Duodenal mucosa (tissue), 2 donors: ENCODE results near the gene THUMPD2.

Experiments
- H3K27ac ChIP-seq: one replicate; pipeline ENCODE4 v1.7.0; 2013; ENCODE audit warnings: low read depth, low read length
- H3K27me3 ChIP-seq, 2 donors: one replicate each; pipeline ENCODE4 v1.7.0; 2013; ENCODE audit warnings: low read length in 2 of 2, control low read depth in 1 of 2; ENCODE audit not compliant: insufficient read depth in 2 of 2, control insufficient read depth in 1 of 2
- H3K36me3 ChIP-seq, 2 donors: one replicate each; pipeline ENCODE4 v1.7.0; 2013; ENCODE audit warnings: low read length in 2 of 2, control low read depth in 1 of 2; ENCODE audit not compliant: insufficient read depth in 2 of 2, control insufficient read depth in 1 of 2
- H3K4me1 ChIP-seq, 2 donors: one replicate each; pipeline ENCODE4 v1.7.0; 2013; ENCODE audit warnings: low read length in 2 of 2, control low read depth in 1 of 2; ENCODE audit not compliant: insufficient read depth in 2 of 2, control insufficient read depth in 1 of 2
- H3K4me3 ChIP-seq, 2 donors: one replicate each; pipeline ENCODE4 v1.7.0; 2013; ENCODE audit warnings: low read length in 2 of 2, low read depth in 1 of 2
- H3K9ac ChIP-seq, 2 donors: one replicate each; pipeline ENCODE4 v1.7.0; 2013; ENCODE audit warnings: low read length in 2 of 2, low read depth in 1 of 2
- H3K9me3 ChIP-seq, 2 donors: one replicate each; pipeline ENCODE4 v1.7.0; 2013; ENCODE audit warnings: low read length in 2 of 2, control low read depth in 1 of 2; ENCODE audit not compliant: control insufficient read depth in 1 of 2

Gene THUMPD2

DNA sequence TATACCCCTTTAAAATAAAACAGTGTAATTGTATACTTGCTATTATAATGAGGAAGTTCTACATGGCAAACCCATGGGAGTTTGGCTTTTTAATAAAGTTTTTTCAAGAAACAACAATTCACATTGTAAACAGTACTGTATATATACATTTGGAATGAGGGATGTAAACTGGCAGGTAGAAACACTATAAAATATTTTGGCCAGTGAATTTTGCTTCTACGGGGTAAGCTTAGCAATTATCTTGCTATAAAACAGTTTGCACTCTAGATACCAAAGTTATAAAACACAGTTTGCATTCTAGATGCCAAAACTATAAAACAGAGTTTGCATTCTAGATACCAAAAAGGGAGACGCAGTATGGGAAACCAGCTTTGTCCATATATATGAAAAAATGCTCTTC is 16.6 kb downstream of the THUMPD2 start:
- peaks cover 26 to 28% of the 10 kb centered on the region in 2 donors for H3K36me3 ChIP-seq
- no peaks in the 10 kb centered on the region for H3K9me3 ChIP-seq
- H3K4me3 ChIP-seq = no peak overlapping the region
- H3K27me3 ChIP-seq = no peaks in the 10 kb centered on the region
- H3K27ac ChIP-seq = no peak overlapping the region
- H3K9ac ChIP-seq = no peak overlapping the region
- no peaks in the 10 kb centered on the region for H3K4me1 ChIP-seq

DNA sequence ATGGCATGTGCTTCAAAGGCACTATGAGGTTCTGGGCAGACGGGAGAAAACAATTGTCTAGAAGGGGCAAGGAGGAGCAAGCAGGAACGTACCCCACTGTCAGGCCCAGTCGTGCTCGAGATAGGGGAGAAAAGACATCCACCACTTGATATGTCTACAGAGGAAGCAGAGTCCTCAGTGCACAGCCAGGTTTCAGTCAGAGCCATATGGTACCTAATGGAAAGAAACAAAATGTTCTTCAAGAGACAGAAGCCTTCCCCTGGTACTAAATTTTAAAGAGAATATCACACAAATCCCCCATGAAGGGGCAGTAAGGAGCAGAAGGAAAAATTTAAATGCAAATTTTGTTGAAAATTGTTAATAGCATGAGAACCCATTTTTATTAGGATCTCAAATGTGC is 21.9 kb downstream of the THUMPD2 start:
- Histone ChIP-seq H3K36me3 (peaks cover 38 to 49% of the 10 kb centered on the region in 2 donors), H3K27ac (no peak overlapping the region), H3K27me3 (no peaks in the 10 kb centered on the region), H3K4me1 (no peaks in the 10 kb centered on the region), H3K4me3 (no peak overlapping the region), H3K9me3 (no peaks in the 10 kb centered on the region), H3K9ac (no peak overlapping the region)

- H3K9me3 ChIP-seq = no peaks in the 10 kb centered on the region
- H3K9ac ChIP-seq = no peak overlapping the region
- no peaks in the 10 kb centered on the region for H3K4me1 ChIP-seq
- H3K4me3 ChIP-seq = no peak overlapping the region
- H3K27ac ChIP-seq = no peak overlapping the region
- H3K27me3 ChIP-seq = no peaks in the 10 kb centered on the region
- peaks cover 40 to 60% of the 10 kb centered on the region in 2 donors for H3K36me3 ChIP-seq
These were observed 23.6 kb downstream of the THUMPD2 start for GRCh38 chr2:39755466-39755865.

GRCh38 chr2:39743269-39743776 is 35.7 kb downstream of the THUMPD2 start:
- peaks cover 13 to 38% of the 10 kb centered on the region in 2 donors for H3K36me3 ChIP-seq

GRCh38 chr2:39741871-39742270 is 37.2 kb downstream of the THUMPD2 start:
- H3K9ac ChIP-seq = no peak overlapping the region

More at GRCh38 chr2:39743269-39743776, 35.7 kb downstream of the THUMPD2 start:
- H3K9ac ChIP-seq = no peak overlapping the region
- H3K27me3 ChIP-seq = no peaks in the 10 kb centered on the region
- H3K4me3 ChIP-seq = no peak overlapping the region
- H3K4me1 ChIP-seq = no peaks in the 10 kb centered on the region
- no peak overlapping the region for H3K27ac ChIP-seq
- H3K9me3 ChIP-seq = no peaks in the 10 kb centered on the region

GRCh38 chr2:39739386-39739785 is 39.7 kb downstream of the THUMPD2 start:
- no peak overlapping the region for H3K4me3 ChIP-seq
- H3K9me3 ChIP-seq = no peaks in the 10 kb centered on the region
- no peaks in the 10 kb centered on the region for H3K27me3 ChIP-seq
- H3K27ac ChIP-seq = no peak overlapping the region
- no peaks in the 10 kb centered on the region for H3K4me1 ChIP-seq
- H3K9ac ChIP-seq = no peak overlapping the region
- peaks cover 27 to 61% of the 10 kb centered on the region in 2 donors for H3K36me3 ChIP-seq

More at GRCh38 chr2:39741871-39742270, 37.2 kb downstream of the THUMPD2 start:
- Histone ChIP-seq H3K4me1 (no peaks in the 10 kb centered on the region), H3K36me3 (peaks cover 15 to 44% of the 10 kb centered on the region in 2 donors), H3K9me3 (no peaks in the 10 kb centered on the region), H3K27me3 (no peaks in the 10 kb centered on the region), H3K27ac (no peak overlapping the region), H3K4me3 (no peak overlapping the region)

GRCh38 chr2:39738936-39739335 is 40.1 kb downstream of the THUMPD2 start:
- Histone ChIP-seq H3K4me3 (no peak overlapping the region), H3K9ac (no peak overlapping the region), H3K4me1 (no peaks in the 10 kb centered on the region), H3K36me3 (peaks cover 27 to 61% of the 10 kb centered on the region in 2 donors), H3K27me3 (no peaks in the 10 kb centered on the region), H3K9me3 (no peaks in the 10 kb centered on the region), H3K27ac (no peak overlapping the region)

DNA sequence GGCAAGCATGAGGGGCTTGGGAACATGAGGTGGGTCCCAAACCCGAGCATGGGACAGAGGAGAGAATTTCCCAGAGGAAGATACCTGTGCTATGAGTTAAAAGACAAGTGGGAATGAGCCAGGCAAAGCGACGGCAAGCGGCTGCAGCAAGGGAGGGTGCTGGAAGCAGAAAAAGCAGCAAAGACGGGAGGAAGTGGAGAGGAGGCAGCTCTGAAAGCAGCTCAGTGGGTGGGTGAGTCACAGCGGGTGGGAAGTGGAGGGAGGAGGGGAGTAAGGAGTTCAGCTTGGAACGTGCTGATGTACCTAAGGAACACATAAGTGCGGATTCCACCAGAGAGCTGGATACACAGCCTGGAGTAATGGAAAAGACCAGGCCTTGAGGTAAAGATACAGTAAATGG is 41.4 kb downstream of the THUMPD2 start:
- H3K9ac ChIP-seq = no peak overlapping the region
- no peak overlapping the region for H3K27ac ChIP-seq
- H3K9me3 ChIP-seq = no peaks in the 10 kb centered on the region
- H3K4me3 ChIP-seq = no peak overlapping the region
- H3K27me3 ChIP-seq = no peaks in the 10 kb centered on the region
- peaks cover 33 to 54% of the 10 kb centered on the region in 2 donors for H3K36me3 ChIP-seq
- H3K4me1 ChIP-seq = no peaks in the 10 kb centered on the region

DNA sequence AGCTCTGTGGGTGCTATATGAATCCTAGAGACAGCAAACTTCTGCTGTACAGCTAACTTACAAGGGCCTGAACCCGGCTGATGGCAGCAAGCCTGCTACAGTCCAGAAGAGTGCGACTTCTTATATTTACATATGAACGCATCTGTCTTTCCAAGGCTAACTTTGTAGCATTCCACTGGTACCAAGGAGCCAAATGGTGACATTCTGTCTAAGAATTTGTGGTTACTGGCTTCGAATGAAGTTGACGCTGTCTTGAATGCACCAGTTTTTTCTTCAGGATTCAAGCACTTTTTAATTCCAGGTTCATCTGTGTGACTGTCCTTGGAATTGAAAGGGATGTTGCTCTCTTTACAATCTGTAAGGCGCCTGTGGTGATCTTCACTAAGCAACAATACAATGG is 42.4 kb downstream of the THUMPD2 start:
- Histone ChIP-seq H3K9ac (no peak overlapping the region), H3K27me3 (no peaks in the 10 kb centered on the region), H3K27ac (no peak overlapping the region), H3K9me3 (no peaks in the 10 kb centered on the region), H3K4me1 (no peaks in the 10 kb centered on the region), H3K36me3 (peaks cover 29 to 45% of the 10 kb centered on the region in 2 donors), H3K4me3 (no peak overlapping the region)

DNA sequence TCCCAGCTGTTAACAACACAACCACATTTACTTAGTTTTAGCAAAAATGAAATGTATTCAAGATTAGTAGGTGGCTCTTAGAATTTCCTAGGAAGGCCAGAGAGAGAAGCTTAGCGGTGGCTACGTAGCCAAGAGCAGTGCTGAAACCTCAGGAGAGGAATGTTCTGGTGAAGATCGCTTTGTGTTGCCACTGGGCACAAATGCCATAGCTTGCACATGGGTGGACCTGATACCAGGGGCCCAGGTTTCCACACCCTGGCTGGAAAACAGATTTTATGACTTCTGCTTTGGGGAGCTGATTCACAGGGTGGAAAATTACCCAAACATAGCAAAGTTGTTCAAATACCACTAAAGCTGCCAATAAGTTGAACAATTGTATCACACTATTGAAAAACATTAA is 43.4 kb downstream of the THUMPD2 start:
- no peaks in the 10 kb centered on the region for H3K9me3 ChIP-seq
- no peak overlapping the region for H3K27ac ChIP-seq
- H3K36me3 ChIP-seq = peaks cover 26 to 39% of the 10 kb centered on the region in 2 donors
- no peaks in the 10 kb centered on the region for H3K4me1 ChIP-seq
- no peak overlapping the region for H3K9ac ChIP-seq
- no peaks in the 10 kb centered on the region for H3K27me3 ChIP-seq
- H3K4me3 ChIP-seq = no peak overlapping the region

GRCh38 chr2:39734445-39734844 is 44.6 kb downstream of the THUMPD2 start:
- Histone ChIP-seq H3K27me3 (no peaks in the 10 kb centered on the region), H3K36me3 (peaks cover 23 to 39% of the 10 kb centered on the region in 2 donors), H3K27ac (no peak overlapping the region), H3K4me3 (no peak overlapping the region), H3K9ac (no peak overlapping the region), H3K9me3 (no peaks in the 10 kb centered on the region), H3K4me1 (no peaks in the 10 kb centered on the region)
